Measurements from ENCODE around the gene ANKMY1.
"Not testable (repeated sequence)": the region's sequence is repeated elsewhere in the genome, so short reads cannot be mapped to it uniquely, and the experiment has no call there.

ANKMY1 gene

DNA sequence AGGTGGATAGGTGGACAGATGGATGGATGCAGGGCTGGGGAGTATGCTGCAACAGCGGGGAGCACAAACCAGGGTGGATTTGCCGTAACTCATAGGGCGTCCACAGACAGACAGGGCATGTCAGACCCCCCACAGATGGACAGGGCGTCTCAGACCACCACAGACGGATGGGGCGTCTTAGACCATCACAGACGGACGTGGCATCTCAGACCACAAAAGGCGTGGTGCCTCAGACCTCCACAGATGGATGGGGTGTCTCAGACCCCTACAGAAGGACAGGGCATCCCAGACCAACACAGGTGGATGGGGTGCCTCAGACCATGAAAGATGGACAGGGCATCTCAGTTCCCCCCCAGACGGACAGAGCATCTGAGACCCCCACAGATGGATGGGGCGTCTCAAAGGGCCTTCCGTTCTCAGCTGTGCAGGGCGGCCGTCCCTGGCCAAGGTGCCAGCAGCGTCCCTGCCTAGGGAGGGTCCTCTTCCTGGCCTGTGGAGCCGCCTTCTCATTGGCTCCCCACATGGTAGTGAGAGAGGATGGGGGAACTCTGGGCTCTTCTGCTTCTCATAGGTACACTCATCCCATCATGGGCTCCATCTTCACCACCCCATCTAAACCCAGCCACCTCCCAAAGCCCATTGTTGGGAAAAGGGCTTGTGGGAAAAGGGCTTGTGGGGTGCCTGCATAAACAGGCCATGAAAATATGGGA lies 2.1 kb downstream of the ANKMY1 start:
- no peak for DNase-seq (ENCODE audit: low read depth in 2 of 2)

DNA sequence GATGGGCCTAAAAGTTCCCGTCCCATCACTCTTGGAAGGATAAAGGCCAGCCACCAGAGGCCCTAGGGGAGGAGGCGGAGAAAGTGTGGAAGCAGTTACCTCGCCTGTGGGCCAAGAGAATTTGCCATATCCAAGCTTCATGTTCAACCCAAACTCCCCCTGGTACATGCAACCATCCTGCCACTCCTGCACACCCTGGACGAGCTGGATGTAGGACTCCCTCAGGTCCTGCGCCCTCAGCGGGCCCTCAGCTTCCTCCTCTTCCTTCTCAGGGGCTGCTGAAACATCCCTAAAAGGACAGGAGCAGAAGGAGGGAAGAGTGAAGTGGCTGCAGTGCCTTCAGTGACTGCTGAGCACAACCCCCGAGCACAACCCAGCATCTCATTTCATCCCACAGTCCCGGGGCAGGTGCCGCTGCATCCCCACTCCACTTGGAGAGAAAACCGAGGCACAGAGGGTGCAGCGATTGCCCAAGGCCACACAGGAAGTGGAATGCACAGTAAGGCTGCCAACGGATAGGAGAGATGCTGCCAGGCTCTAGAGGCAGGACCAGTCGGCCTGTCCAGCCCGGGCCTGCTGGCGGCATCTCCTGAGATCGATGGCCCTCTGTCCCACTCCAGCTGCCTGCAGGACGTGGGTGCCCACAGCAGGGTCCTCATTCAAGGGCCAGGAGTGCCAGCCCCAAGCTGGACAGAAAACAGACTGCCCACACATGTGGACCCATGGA lies 2.9 kb downstream of the ANKMY1 start:
- no peak for DNase-seq (ENCODE audit: low read depth in 2 of 2)

DNA sequence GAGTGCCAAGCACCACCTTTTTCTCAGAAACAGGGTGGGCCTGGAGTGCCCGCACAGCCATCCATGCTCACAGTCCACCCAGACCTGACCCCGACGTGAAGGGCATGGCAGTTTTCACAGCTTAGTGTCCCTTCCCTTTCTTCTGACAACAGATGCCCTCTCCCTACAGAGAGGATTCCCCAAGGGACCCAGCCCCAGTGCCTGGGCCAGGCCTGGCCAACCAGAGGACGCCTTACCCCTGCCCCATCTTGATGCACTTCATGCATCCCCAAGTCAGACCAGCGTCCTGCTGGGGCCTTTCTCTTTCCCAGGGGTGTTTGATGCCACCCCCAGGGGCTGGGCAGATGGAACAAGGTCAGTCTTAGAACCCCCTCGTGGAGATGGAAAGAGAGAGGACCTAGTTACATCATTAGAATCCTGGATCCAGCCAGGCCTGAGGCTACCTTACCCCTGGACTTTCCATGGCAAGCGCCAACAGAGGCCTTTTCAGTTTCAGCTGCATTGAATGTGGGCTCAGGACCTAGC lies 3.8 kb downstream of the ANKMY1 start:
- no peak for DNase-seq (ENCODE audit: low read depth in 2 of 2)

DNA sequence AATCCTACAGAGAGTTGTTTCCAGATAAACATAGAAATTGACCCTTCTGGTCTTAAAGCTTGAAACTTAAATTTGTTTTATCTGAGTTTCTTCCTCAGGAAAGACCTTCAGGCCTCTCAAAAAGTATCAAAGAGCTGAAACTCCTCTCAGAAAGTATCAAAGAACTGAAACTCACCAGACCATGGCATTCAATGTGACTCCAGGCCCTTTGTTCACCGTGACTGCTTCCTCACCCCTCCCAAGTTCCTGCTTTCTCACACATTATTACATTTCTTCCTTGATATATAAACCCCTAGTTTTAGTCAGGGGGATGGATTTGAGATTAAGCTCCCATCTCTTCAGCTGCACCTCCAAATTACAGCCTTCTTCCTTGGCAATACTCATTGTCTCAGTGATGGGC lies 6.0 kb downstream of the ANKMY1 start:
- DNase-seq (ENCODE audit: low read depth in 2 of 2) = no peak

DNA sequence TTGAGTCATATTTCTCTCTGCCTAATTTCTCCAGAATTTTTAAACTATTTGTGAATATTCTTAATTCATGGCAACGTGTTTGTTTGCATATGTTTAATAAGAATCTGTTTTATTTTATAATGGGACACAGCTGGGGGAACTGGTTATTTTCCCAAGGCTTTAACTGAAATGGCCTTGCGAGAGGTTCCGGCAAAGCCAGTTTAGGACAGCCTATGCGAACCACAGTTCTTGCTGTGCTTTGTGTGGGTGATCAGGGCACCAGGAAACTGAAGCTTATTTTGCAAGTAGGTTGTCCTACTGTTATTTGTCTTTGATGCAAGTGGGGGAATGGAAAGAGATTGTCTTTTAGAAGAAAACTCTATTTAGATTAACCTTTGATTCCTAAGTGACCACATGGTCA lies 6.5 kb downstream of the ANKMY1 start:
- DNase-seq (ENCODE audit: low read depth in 2 of 2) = no peak

DNA sequence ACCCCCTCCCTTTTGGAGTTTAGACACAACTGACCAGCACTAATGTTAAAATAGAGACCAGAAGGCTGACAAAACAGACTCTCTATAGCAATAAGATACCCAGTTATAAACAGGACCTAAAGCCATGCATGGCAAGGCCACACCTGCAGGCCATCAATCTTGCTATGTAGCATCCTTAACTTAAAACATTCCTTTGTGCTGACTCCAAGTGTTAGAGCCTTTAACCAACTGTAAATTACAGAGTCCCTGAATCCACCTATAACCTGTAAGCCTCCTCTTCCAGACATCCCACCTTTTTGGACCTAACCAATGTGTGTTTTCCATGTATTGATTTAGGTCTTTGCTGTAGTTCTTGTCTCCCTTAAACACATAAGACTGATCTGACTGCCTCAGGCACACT lies 17.9 kb downstream of the ANKMY1 start:
- DNase-seq (ENCODE audit: low read depth in 2 of 2) = no peak

DNA sequence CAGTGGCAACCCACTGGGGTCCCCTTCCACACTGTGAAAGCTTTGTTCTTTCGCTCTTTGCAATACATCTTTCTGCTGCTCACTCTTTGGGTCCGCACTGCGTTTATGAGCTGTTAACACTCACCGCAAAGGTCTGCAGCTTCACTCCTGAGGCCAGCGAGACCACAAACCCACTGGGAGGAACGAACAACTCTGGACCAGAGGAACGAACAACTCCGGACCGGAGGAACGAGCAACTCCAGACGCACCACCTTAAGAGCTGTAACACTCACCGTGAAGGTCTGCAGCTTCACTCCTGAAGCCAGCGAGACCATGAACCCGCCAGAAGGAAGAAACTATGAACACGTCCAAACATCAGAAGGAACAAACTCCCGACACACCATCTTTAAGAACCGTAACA lies 18.7 kb downstream of the ANKMY1 start:
- DNase-seq (ENCODE audit: low read depth in 2 of 2) = not testable (repeated sequence)

DNA sequence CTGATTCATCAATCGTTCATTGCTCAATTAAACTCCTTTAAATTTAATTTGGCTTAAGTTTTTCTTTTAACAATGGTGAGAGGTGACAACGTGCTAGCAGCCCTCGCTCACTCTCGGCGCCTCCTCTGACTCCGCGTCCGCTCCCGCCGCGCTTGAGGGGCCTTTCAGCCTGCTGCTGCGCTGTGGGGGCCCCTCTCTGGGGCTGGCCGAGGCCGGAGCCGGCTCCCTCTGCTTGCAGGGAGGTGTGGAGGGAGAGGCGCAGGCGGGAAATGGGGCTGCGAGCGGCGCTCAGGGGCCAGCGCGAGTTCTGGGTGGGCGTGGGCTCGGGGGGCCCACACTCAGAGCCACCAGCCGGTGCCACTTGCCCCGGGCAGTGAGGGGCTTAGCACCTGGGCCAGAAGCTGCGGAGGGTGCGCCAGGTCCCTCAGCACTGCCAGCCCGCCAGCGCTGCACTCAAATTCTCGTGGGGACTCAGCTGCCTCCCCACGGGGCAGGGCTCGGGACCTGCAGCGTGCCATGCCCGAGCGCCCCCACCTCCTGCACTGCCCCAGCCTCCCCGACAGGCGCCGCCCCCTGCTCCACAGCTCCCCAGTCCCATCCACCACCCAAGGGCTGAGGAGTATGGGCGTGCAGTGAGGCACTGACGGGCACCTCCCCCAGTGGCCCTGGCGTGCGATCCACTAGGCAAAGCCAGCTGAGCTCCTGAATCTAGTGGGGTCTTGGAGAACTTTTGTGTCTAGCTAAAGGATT lies 19.6 kb downstream of the ANKMY1 start:
- DNase-seq (ENCODE audit: low read depth in 2 of 2) = no peak

DNA sequence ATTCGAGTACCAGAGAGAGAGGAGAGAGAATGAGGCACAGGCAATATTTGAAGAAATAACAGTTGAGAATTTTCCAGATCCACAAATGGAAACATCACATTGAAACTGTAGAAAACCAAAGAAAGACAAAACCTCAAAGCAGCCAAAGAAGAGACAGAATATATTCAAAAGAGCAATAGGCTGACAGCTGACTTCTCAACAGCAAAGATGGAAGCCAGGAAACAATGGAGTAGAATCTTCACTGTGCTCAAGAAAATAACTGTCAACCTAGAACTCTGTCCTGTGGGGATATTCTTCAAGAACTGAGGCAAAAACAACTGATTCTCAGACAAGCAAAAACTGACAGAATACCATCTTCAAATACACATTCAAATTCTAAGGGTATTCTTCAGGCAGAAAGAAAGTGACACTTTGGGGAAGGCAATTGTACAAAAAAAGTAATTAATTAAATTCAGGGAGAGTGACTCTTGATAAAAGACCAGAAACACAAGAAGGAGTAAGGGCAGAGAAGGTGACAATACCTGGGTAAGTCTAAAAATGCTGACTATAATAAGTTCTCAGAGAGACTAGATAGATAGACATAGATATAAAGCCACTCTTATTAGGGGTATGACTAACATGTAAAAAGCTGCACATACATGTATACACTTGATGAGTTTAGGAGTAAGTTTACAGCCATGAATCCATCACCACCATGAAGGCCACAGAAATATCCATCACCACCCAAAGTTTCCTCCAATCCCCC lies 25.6 kb downstream of the ANKMY1 start:
- DNase-seq (ENCODE audit: low read depth in 2 of 2) = no peak

DNA sequence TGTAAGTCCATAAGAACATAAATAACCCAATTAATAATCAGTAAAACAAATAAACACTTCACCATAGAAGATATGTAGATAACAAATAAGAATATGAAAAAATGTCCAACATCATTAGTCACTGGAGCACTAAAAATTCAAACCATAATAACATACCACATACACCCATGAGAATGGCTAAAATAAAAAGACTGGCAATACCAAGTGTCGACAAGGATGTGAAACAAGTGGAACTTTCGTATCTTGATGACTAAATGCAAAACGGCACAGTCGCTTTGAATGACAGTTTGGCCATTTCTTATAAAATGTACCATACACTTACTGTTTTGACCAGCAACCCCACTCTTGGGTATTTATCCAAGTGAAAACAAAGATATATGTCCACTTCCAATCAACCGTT lies 26.8 kb downstream of the ANKMY1 start:
- no peak for DNase-seq (ENCODE audit: low read depth in 2 of 2)

DNA sequence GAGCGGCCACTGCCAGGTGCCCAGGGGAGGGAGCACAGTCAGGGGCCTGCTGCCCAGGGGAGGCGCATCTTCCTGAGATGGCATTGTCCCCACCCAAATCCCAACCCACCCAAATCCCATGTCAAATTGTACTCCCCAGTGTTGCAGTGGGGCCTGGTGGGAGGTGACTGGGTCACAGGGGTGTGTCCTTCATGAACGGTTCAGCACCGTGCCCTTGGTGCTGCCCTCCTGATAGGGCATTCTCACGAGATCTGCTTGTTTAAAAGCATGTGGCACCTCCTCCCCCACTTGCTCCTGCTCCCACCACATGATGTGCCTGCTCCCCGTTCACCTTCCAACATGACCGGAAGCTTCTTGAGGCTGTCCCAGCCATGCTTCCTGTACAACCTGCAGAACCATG lies 27.6 kb downstream of the ANKMY1 start:
- DNase-seq (ENCODE audit: low read depth in 2 of 2) = no peak

DNA sequence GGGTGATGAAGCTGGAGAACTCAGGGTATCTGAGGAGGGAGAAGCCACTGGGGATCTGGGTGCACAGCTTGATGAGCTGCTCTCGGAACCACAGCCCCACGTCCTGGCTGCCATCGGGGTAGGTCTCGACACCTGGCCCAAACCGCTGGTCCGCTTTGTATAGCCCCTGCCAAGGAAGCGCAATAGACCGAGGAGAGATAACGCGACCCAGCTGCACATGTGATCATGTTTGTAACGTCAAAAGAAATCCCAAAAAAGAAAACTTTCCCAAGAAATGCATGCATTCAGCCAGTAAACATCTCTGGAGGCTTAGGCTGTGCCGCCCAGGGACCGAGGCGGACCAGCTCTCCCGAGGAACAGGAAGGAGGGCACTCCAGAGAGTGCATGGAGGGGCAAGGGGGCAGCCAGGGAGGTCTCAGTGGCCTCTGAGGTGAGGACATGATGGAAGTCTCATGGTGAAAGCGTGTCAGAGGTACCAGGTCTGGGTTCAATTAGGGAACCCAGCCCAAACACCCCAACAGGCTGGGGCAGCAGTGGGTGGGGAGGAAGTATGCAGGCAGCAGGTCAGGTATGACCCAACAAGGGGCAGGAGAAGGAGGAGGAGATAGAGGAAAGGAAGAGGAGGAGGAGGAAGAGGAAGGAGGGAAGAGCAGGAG lies 28.3 kb downstream of the ANKMY1 start:
- no peak for DNase-seq (ENCODE audit: low read depth in 2 of 2)

DNA sequence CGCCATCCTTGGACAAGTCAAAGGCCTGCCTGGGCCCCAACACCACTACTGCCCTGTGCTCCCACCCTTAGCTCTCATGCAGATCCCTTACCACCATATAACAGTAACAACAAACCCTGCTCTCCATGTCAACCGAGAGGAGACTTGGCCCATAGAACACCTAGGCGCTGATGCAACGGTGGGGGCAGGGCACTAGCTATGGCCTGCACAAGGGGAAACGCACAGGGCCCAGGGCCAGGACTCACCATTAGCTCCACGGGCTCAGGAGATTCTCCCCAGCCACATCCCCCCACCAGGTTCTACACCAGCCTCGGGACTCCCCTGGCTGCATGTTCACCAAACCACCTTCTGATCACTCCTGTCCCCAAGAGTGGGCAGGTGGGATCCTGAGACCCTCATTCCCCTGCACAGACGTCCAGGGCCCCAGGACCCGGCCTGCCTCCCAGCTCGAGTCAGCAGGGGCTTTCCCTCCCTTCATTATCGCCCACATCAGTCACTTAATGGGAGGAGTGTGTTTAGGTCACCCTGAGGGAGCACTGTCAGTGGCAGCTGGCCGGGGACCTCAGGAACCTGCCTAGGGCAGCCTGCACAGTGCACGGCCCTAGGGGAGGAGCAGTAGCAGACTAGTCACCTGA lies 29.3 kb downstream of the ANKMY1 start:
- no peak for DNase-seq (ENCODE audit: low read depth in 2 of 2)

DNA sequence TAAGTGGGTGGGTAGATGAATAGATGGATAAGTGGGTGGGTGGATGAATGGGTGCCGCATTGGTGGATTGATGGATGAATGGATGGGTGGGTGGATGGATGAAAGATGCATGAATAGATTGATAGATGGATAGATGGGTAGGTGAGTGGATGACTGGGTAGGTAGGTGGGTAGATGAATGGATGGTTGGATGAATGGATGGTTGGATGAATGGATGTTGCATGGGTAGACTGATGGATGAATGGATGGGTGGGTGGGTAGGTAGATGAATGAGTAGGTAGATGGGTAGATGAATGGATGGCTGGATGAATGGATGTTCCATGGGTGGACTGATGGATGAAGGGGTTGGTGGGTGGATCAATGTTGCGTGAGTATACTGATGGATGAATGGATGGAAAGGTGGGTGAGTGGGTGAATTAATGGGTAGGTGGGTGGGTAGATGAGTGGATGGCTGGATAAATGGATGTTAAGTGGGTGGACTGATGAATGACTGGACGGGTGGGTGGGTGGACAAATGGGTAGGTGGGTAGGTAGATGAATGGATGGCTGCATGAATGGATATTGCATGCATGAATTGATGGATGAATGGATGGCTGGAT lies 30.5 kb downstream of the ANKMY1 start:
- DNase-seq (ENCODE audit: low read depth in 2 of 2) = no peak

DNA sequence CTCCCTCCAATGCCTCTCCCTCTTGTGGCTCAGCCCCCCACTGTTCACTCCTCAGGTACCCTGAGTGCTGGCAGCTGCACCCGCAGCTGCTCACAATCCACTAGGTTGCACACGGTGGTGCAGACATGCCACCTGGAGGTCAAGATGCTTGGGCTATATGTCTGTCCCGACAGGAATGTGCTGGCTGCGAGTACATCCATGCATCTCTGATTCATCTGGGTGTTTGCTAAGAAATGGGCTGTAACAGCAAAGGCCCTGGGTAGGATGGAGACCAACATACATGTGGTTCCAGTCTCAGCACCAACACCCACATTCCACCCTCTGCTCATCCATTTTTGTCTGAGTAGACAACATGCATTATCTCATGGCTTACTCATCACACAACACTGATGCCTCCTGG lies 31.3 kb downstream of the ANKMY1 start:
- no peak for DNase-seq (ENCODE audit: low read depth in 2 of 2)

DNA sequence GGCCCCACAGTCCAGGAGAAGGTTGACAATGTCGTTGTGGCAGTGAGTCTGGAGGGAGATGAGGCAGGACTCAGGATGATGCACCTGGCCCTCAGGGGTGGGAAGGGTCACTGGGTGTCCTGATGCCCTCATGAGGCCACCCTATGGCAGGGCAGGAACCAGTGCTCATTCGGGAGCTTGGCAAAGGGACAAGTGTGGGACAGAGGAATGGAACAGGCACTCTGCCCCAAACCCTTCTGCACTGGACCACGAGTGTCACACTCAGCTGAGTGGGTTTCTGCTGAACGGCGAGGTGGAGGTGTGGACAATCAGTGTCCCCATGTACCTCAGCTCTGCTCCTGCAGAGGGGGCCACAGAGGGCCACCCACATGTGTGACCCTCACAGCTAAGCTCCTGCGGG lies 32.0 kb downstream of the ANKMY1 start:
- DNase-seq (ENCODE audit: low read depth in 2 of 2) = no peak

DNA sequence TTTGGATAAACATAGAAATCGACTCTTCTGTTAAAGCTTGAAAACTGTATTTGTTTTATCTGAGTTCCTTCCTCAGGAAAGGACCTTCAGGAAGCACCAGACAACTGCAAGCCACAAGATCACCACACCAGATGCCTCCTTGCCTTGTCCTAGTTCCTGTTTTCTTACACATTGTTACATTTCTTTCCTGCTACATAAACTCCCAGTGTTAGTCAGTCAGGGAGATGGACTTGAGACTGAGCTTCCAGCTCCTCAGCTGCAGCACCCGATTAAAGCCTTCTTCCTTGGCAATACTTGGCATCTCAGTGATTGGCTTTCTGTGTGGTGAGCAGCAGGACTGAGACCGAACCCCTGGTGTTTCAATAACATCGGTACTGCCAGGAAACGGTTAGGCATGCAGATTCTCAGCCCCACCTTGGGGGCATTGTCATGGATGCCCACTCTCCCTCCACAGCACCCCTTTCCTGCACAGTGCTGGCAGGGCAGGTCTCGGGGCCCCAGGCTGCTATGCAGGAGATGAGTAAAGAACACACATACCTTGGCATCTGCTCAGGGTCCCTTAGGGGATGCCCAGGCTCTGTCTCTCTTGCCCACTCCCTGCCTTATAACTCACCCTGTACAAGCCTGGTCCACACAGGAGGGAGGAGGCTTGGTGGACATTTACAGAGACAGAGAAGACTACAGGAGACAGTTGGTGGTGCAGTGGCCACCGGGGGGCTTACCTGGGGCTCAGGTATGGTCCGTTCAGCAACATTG lies 32.6 kb downstream of the ANKMY1 start:
- no peak for DNase-seq (ENCODE audit: low read depth in 2 of 2)

DNA sequence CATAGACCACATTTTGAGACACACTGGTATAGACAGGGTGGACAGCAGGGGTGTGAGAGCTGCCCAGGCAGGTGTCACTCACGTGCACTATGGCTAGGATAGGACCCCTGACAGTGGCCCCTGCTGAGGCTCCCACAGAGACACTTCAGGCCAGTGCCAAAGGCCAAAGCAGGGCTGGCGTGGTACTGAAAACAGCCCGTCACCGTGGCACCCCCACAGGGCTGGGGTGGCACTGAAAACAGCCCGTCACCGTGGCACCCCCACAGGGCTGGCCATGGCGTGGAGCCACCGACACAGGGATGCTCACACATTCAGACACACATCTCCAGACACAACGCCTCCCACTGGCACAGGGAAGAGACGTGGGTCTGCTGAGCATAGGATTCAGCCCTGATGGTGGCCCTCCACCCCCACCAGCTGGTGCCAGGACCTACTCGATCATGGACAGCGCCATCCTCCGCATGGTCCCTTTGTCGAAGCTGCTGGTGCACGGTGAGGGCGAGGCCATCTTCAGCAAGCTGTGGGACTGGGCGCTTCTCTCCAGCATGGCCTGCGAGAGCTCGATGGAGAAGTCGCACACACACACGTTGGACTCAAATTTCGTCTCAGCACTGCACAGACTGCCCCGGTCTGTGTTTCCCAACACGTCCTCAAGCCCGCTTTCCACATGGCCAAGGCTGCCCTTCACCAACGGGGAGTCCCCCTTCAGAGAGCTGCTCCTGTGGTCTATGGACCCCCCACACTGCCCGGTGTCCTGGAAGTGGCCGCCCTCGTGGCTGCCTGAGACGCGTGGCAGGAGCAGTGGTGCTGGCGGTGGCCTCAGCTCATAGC lies 34.1 kb downstream of the ANKMY1 start:
- DNase-seq (ENCODE audit: low read depth in 2 of 2) = no peak

DNA sequence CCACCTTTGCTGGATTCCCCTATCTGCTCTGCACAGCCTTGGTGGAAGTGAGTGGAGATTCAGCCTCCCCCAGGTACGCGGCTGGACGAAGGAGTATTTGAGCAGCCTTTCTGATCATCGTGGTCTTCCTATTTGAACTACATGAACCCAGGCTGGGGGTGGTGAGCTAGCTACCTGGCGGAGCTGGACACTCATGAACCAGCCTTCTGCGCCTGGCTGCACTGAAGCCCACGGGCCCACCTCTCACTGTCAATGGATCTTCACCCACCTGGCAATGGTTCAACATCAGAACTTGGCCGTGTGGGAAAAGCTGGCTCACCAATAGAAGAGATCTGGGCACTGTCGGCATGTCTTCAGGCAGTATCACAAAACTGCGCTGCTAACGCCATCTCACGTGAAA lies 35.4 kb downstream of the ANKMY1 start:
- no peak for DNase-seq (ENCODE audit: low read depth in 2 of 2)

All from stimulated activated CD8-positive, alpha-beta memory T cell treated with anti-CD3 and anti-CD28 coated beads, Interleukin-7, amount 100 ng/mL, for 4 hours (primary cell).